IPS-18c (cell line): Measurements from ENCODE around the gene ZPR1.

Source experiments
- H3K4me3 ChIP-seq: 2 replicates; pipeline ENCODE4 v1.7.0; 2013; ENCODE audit warnings: low read depth, mild to moderate bottlenecking, low read length, moderate library complexity; ENCODE audit not compliant: insufficient read depth
- H3K9me3 ChIP-seq: one replicate; pipeline ENCODE4 v1.6.1; 2013; ENCODE audit warnings: mild to moderate bottlenecking, low read length, moderate library complexity; ENCODE audit not compliant: control insufficient read depth, insufficient read depth

Gene ZPR1

GRCh38 chr11:116826751-116827431, 39.1 kb upstream of the ZPR1 start:
- Histone ChIP-seq H3K9me3 (no peaks in the 10 kb centered on the region), H3K4me3 (no peak overlapping the region)

- no peak overlapping the region for H3K4me3 ChIP-seq
- H3K9me3 ChIP-seq = no peaks in the 10 kb centered on the region
Measured at GRCh38 chr11:116825854-116826750, 38.3 kb upstream of the ZPR1 start.

- Histone ChIP-seq H3K9me3 (no peaks in the 10 kb centered on the region), H3K4me3 (no peak overlapping the region)
Measured at GRCh38 chr11:116825434-116825833, 37.6 kb upstream of the ZPR1 start.

GRCh38 chr11:116823031-116823843, 35.4 kb upstream of the ZPR1 start, which contains the start of gene APOA4:
TSS of gene APOA4 (minus strand) at chr11:116823304. CDS start at chr11:116823191, 113 bp downstream.
- no peaks in the 10 kb centered on the region for H3K9me3 ChIP-seq
- H3K4me3 ChIP-seq = no peak within 1 kb of the TSS

GRCh38 chr11:116822575-116822974, 34.8 kb upstream of the ZPR1 start:
- Histone ChIP-seq H3K4me3 (no peak overlapping the region), H3K9me3 (no peaks in the 10 kb centered on the region)

GRCh38 chr11:116821050-116821918, 33.5 kb upstream of the ZPR1 start:
- Histone ChIP-seq H3K4me3 (no peak overlapping the region), H3K9me3 (no peaks in the 10 kb centered on the region)

GRCh38 chr11:116819049-116819448, 31.2 kb upstream of the ZPR1 start:
- no peaks in the 10 kb centered on the region for H3K9me3 ChIP-seq
- no peak overlapping the region for H3K4me3 ChIP-seq

- Histone ChIP-seq H3K4me3 (no peak overlapping the region), H3K9me3 (no peaks in the 10 kb centered on the region)
Measured at GRCh38 chr11:116814502-116814901, 26.7 kb upstream of the ZPR1 start.

- H3K9me3 ChIP-seq = no peaks in the 10 kb centered on the region
Measured at GRCh38 chr11:116813781-116814471, 26.1 kb upstream of the ZPR1 start.

GRCh38 chr11:116813170-116813569, 25.3 kb upstream of the ZPR1 start:
- H3K4me3 ChIP-seq = no peak overlapping the region
- no peaks in the 10 kb centered on the region for H3K9me3 ChIP-seq

More at GRCh38 chr11:116813781-116814471, 26.1 kb upstream of the ZPR1 start:
- no peak overlapping the region for H3K4me3 ChIP-seq

- Histone ChIP-seq H3K4me3 (no peak overlapping the region), H3K9me3 (peaks cover 4% of the 10 kb centered on the region)
Measured at GRCh38 chr11:116812109-116812508, 24.3 kb upstream of the ZPR1 start.

- Histone ChIP-seq H3K9me3 (peaks cover 4% of the 10 kb centered on the region), H3K4me3 (no peak overlapping the region)
Measured at GRCh38 chr11:116811194-116811593, 23.4 kb upstream of the ZPR1 start.

GRCh38 chr11:116808262-116809175, 20.7 kb upstream of the ZPR1 start:
- Histone ChIP-seq H3K4me3 (no peak overlapping the region), H3K9me3 (peaks cover 4% of the 10 kb centered on the region)

- H3K4me3 ChIP-seq = no peak overlapping the region
- peaks cover 4% of the 10 kb centered on the region for H3K9me3 ChIP-seq
Measured at GRCh38 chr11:116807601-116808261, 19.9 kb upstream of the ZPR1 start.

- H3K4me3 ChIP-seq = no peak overlapping the region
- H3K9me3 ChIP-seq = peaks cover 4% of the 10 kb centered on the region
Measured at GRCh38 chr11:116804001-116804400, 16.2 kb upstream of the ZPR1 start.
